K562 (cell line): ENCODE data around the gene TCL1B. TPM values are rescaled to one million over a fixed set of nuclear protein-coding genes. Genes with fewer than 3 reads are reported as not detected.

ENCODE experiments used
- ATAC-seq: fragments of 200-7000 bp; cut with Tn5 transposase; 3 replicates; pipeline ENCODE4 v1.9.1; 2020; ENCODE audit warnings: moderate library complexity
- BruUV-seq: library from RNA; stranded (reverse); fragments of 400-500 nt; replicated peaks from 2 replicates; lab custom pipeline; 2021; lab: Mats Ljungman, UMichigan
- CTCF ChIA-PET: fragments of 300-600 bp; formaldehyde crosslinking; extraction: SDS; loops from one replicate; lab custom pipeline; 2021; ENCODE audit warnings: low intra/inter-chr PET ratio; lab: Yijun Ruan, JAX
- POLR2A ChIA-PET: fragments of 300-600, 350-650 bp; sonication (Branson Sonifier 250); formaldehyde crosslinking; extraction: SDS; loops from one replicate; lab custom pipeline; 2021; ENCODE audit warnings: antibody characterized with exemption, inconsistent platforms; lab: Yijun Ruan, JAX
- DNase-seq, 4 experiments: peaks; one replicate each; pipeline versions ENCODE4 v3.0.0 to v3.0.0-alpha.2; 2011 to 2018; ENCODE audit warnings: low spot score in 3 of 4, mixed read lengths in 3 of 4; ENCODE audit errors: extremely low read depth in 1 of 4
- FAIRE-seq: peaks from 2 replicates; lab custom pipeline; 2011; peaks lifted over from hg19 to GRCh38; lab: Jason Lieb, UNC
- H2AFZ ChIP-seq: 2 replicates; pipeline ENCODE4 v1.6.0; 2011; ENCODE audit warnings: low read depth, low read length, control low read depth, inconsistent platforms
- H3K27ac ChIP-seq: fragments of 200-600 bp; 3 replicates; pipeline ENCODE4 v1.8.0; 2011; ENCODE audit warnings: low read depth, mild to moderate bottlenecking, control low read depth, inconsistent platforms, low read length, moderate library complexity, mixed read lengths; ENCODE audit errors: extremely low read depth
- H3K27me3 ChIP-seq, 2 experiments: fragments of 300-600 bp in 1 of 2; 2 replicates in 1 of 2; 3 replicates in 1 of 2; pipeline versions ENCODE4 v1.6.0 to v1.8.0; 2011; ENCODE audit warnings: inconsistent platforms in 2 of 2, low read length in 2 of 2, mild to moderate bottlenecking in 1 of 2, mixed read lengths in 1 of 2, moderate library complexity in 1 of 2; ENCODE audit not compliant: control insufficient read depth in 2 of 2, insufficient read depth in 2 of 2
- H3K36me3 ChIP-seq: fragments of 300-600 bp; 3 replicates; pipeline ENCODE4 v1.8.0; 2011; ENCODE audit warnings: mild to moderate bottlenecking, low read length, inconsistent platforms; ENCODE audit not compliant: control insufficient read depth, insufficient read depth
- H3K4me1 ChIP-seq, 2 experiments: fragments of 200-600 bp in 1 of 2; replicated peaks in 1 of 2; 2 replicates in 1 of 2; 3 replicates in 1 of 2; pipeline versions ENCODE4 v1.5.1 to v1.8.0; 2011; ENCODE audit warnings: inconsistent platforms in 2 of 2, low read length in 2 of 2, mild to moderate bottlenecking in 1 of 2, mixed read lengths in 1 of 2, moderate library complexity in 1 of 2; ENCODE audit not compliant: control insufficient read depth in 2 of 2, insufficient read depth in 2 of 2
- H3K4me2 ChIP-seq: 2 replicates; pipeline ENCODE4 v1.6.1; 2011; ENCODE audit warnings: low read length, control low read depth, inconsistent platforms, mixed read lengths; ENCODE audit not compliant: insufficient read depth
- H3K4me3 ChIP-seq: fragments of 200-600 bp; sonication (generic), shearing (Covaris generic); 2 replicates; pipeline ENCODE4 v1.5.1; 2016; ENCODE audit warnings: control low read depth, inconsistent platforms
- H3K79me2 ChIP-seq: fragments of 200-600 bp; 3 replicates; pipeline ENCODE4 v1.8.0; 2011; ENCODE audit warnings: low read length, inconsistent platforms; ENCODE audit not compliant: control insufficient read depth, insufficient read depth
- H3K9ac ChIP-seq, 2 experiments: 2 replicates each; pipeline versions ENCODE4 v1.6.0 to v1.6.1; 2011; ENCODE audit warnings: low read depth in 2 of 2, low read length in 2 of 2, control low read depth in 1 of 2, inconsistent platforms in 1 of 2, mild to moderate bottlenecking in 1 of 2, mixed read lengths in 1 of 2; ENCODE audit not compliant: insufficient read depth in 1 of 2
- H3K9me1 ChIP-seq: one replicate; pipeline ENCODE4 v1.6.0; 2011; ENCODE audit warnings: inconsistent platforms, mild to moderate bottlenecking, low read length, moderate library complexity; ENCODE audit not compliant: control insufficient read depth, insufficient read depth
- H3K9me3 ChIP-seq: replicated peaks from 2 replicates; pipeline ENCODE4 v1.5.1; 2011; ENCODE audit warnings: low read depth, low read length, inconsistent platforms; ENCODE audit not compliant: control insufficient read depth, insufficient read depth
- H4K20me1 ChIP-seq: replicated peaks from 2 replicates; pipeline ENCODE4 v1.6.1; 2011; ENCODE audit warnings: low read length, inconsistent platforms, mixed read lengths; ENCODE audit not compliant: control insufficient read depth, insufficient read depth
- NFYB ChIP-seq: IDR thresholded peaks from 2 replicates; pipeline ENCODE4 v1.6.1; 2011; ENCODE audit warnings: mild to moderate bottlenecking, moderate library complexity; ENCODE audit not compliant: insufficient read length; ENCODE audit errors: extremely low read depth
- NONO ChIP-seq, 2 experiments: fragments of 200-400 bp in 1 of 2; fragments of 450-650 bp in 1 of 2; formaldehyde crosslinking in 1 of 2; IDR thresholded peaks; 2 replicates each; pipeline ENCODE4 v1.6.1; 2017; ENCODE audit warnings: low read depth in 2 of 2, mild to moderate bottlenecking in 2 of 2, moderate library complexity in 2 of 2, low read length in 1 of 2
- POLR3A ChIP-seq: IDR thresholded peaks from 2 replicates; pipeline ENCODE4 v1.6.1; 2011; ENCODE audit warnings: borderline replicate concordance, mild to moderate bottlenecking, moderate library complexity; ENCODE audit not compliant: insufficient read length, insufficient read depth; ENCODE audit errors: extremely low read depth
- RAD51 ChIP-seq: fragments of 450-650 bp; IDR thresholded peaks from 2 replicates; pipeline ENCODE4 v1.7.1; 2016; ENCODE audit warnings: low read depth, mild to moderate bottlenecking, borderline replicate concordance
- WGBS: fragments of 100-300 bp; shearing (Covaris generic); methylation state at CpG from one replicate; pipeline ENCODE4 v1.1.6; 2016; ENCODE audit warnings: low coverage, mixed read lengths; ENCODE audit not compliant: insufficient coverage; ENCODE audit errors: missing lambda C conversion rate; 5-methylcytosine and 5-hydroxymethylcytosine counted together
- in situ Hi-C: fragments of 300-500 bp; cut with MboI; formaldehyde crosslinking; loops from 4 replicates; pipeline ENCODE4 v1.15.0; 2018; ENCODE audit warnings: inconsistent platforms, mixed read lengths
- intact Hi-C: fragments of 100-400 bp; cut with micrococcal nuclease; formaldehyde crosslinking; loops from 2 replicates; pipeline ENCODE4 v1.14.2; 2022
- polyA plus RNA-seq, 8 experiments: library from polyadenylated mRNA; depleted of rRNA in 4 of 8; stranded (reverse) in 5 of 8; unstranded in 3 of 8; fragments of >200 nt; fragmentation: Nextera tagmentation in 2 of 8; fragmentation: Illumina TruSeq in 1 of 8; extraction: Ambion mirVana in 2 of 8; extraction: Trizol in 1 of 8; gene quantifications; 2 replicates each; pipeline versions ENCODE4 v1.2.1 to v1.2.3, GENCODE V29; 2011 to 2014; ENCODE audit warnings: inconsistent platforms in 1 of 8, missing spikeins in 1 of 8
- total RNA-seq, 7 experiments: library from RNA; depleted of rRNA in 6 of 7; stranded (reverse); fragments of >200 nt in 6 of 7; fragmentation: Illumina TruSeq in 2 of 7; extraction: Trizol in 2 of 7; gene quantifications; 2 replicates each; pipeline versions ENCODE4 v1.2.1 to v1.2.3, GENCODE V29; 2011 to 2021; ENCODE audit warnings: low replicate concordance in 1 of 7
- TF ChIP-seq, protein P1 (sequence below): sonication (generic); formaldehyde crosslinking; IDR thresholded peaks from 2 replicates; pipeline ENCODE4 v1.5.0; 2020; ENCODE audit warnings: missing genetic modification reagents

TCL1B gene
- total and polyA plus RNA-seq, 9 of the 15 experiments (the other 6 are each of a cell fraction or from before 2014, with no cell fraction given): not detected

DNA sequence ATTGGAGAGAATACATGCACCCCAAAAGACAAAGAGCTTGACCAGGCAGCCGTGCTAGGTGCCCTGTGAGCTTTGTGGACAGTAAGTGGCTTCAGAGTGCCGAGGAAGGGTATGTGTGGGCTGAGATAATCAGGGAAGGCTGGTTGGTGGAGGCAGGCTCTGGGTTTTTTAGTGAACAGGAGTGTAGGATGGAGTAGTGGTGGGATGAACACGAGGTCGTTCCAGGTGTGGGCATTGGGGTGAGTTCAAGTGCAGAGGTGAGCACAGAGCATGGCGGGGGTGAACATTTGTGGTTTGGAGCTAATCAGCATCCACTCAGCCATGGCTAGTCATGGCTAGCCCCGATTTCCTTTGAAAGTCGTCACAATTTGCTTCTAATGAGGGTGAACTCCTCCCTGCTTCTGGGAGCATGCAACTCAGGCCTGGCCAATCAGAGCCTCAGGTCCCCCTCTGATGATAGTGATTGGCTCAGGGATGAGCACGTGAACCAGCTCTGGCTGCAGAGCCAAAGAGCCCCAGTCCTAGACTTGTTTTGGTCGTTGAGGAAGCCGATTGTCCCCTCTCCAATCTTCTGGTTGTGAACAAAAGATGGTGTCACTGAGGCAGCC, 40.7 kb upstream of the TCL1B start:
- no peaks in the 10 kb centered on the region; a peak in 1 of 5 replicates for H3K27me3 ChIP-seq
- H3K4me1 ChIP-seq: no peaks in the 10 kb centered on the region
- WGBS: 3% methylated on average over 10 of the region's 10 CpGs
- TF ChIP-seq NFYB (peak; percentile 49), RAD51 (peak; percentile 33; the same call in 1 of the 2 replicates), POLR3A (no peak), NONO (IDR thresholded peaks at IDR 0.05; ENCODE audit: low read depth in 2 of 2, low read length in 1 of 2) (no peak)
- TF ChIP-seq, protein P1, sequence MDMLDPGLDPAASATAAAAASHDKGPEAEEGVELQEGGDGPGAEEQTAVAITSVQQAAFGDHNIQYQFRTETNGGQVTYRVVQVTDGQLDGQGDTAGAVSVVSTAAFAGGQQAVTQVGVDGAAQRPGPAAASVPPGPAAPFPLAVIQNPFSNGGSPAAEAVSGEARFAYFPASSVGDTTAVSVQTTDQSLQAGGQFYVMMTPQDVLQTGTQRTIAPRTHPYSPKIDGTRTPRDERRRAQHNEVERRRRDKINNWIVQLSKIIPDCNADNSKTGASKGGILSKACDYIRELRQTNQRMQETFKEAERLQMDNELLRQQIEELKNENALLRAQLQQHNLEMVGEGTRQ: peak; percentile 67
- H3K9ac ChIP-seq: no peak overlapping the region
- H3K9me1 ChIP-seq: no peaks in the 10 kb centered on the region
- H3K4me3 ChIP-seq: no peak overlapping the region
- H3K4me2 ChIP-seq: no peak overlapping the region
- H2AFZ ChIP-seq: no peak overlapping the region
- intact Hi-C loops: no loop called here
- ATAC-seq: peak; percentile 48; the same call in 2 of the 3 replicates
- in situ Hi-C loops: no loop called here
- ChIA-PET CTCF (no interaction called here), POLR2A (interaction anchor here (0.6 to 0.8 kb wide), 2 partner anchors 183 to 289 kb away, joined by 4 read pairs; no protein-coding TSS in a partner anchor)
- DNase-seq: peak in 3 of 4 experiments; percentile 13 to 38 (median 19)
- BruUV-seq: no TSS peak
- no peaks in the 10 kb centered on the region for H3K36me3 ChIP-seq
- no peaks in the 10 kb centered on the region for H3K9me3 ChIP-seq
- no peaks in the 10 kb centered on the region for H3K79me2 ChIP-seq
- H4K20me1 ChIP-seq: no peaks in the 10 kb centered on the region
- H3K27ac ChIP-seq: no peak overlapping the region
- FAIRE-seq: no peak
